PC-3 (cell line): ENCODE measurements around the gene HNF4A.

Source experiments
- EZH2 ChIP-seq: fragments of 300-600 bp; sonication (generic); IDR thresholded peaks from one replicate; pipeline ENCODE4 v1.6.1; 2017; ENCODE audit warnings: antibody characterized with exemption, mild to moderate bottlenecking, low read length; ENCODE audit not compliant: unreplicated experiment
- EZH2phosphoT487 ChIP-seq: fragments of 300-600 bp; sonication (generic); IDR thresholded peaks from 2 replicates; pipeline ENCODE4 v1.6.1; 2018; ENCODE audit warnings: mild to moderate bottlenecking, antibody characterized with exemption, low read length, borderline replicate concordance
- TF ChIP-seq, protein P1 (sequence below): fragments of 300-600 bp; sonication (generic); conservative IDR thresholded peaks from 2 replicates; pipeline ENCODE4 v1.5.1; 2017; ENCODE audit warnings: antibody characterized with exemption, low read depth, mild to moderate bottlenecking, low read length

DNA sequence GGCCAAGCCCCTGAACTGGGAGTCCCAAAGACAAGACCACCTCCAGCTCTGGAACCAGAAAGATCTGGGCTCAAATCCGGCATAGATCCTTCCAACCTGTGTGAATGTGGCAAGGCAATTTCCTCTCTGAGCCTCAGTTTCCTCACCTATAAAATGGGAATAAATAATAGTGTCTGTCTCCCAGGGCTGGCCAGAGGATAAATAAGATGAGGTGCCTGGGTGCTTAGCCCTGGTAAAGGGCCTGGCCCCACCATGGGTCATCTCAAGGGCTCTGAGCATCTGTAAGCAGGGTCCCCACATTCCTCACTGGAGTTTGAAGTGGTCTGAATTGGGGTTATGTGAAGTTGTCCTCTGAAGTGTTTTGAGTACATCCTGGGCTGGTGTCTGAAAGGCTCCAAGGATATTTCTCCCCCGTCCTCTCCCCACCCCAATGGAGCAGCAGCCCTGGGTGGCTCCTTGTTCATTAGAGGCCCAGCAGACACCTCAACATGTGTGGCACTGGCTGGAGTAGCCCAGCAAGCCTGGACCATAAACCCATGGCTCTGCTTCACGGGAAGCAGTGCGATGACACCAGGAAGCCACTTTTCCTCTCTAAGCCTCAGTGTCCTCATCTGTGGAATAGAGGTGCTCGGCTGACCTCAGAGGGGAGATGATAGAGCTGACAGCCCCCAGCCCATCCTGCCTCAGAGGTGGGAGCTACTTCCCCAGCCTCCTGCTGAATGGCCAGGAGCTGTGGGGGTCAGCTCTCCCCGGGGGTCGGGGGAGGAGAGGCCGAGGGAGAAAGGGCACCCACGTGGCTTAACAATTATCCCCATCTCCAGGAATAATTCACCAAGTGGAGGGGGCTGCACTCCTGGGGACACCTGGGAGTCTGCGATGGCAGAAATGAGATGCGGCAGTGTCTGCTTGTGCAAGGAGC lies 48.0 kb downstream of the HNF4A start:
- TF ChIP-seq EZH2phosphoT487 (no peak), EZH2 (no peak)
- TF ChIP-seq, protein P1, sequence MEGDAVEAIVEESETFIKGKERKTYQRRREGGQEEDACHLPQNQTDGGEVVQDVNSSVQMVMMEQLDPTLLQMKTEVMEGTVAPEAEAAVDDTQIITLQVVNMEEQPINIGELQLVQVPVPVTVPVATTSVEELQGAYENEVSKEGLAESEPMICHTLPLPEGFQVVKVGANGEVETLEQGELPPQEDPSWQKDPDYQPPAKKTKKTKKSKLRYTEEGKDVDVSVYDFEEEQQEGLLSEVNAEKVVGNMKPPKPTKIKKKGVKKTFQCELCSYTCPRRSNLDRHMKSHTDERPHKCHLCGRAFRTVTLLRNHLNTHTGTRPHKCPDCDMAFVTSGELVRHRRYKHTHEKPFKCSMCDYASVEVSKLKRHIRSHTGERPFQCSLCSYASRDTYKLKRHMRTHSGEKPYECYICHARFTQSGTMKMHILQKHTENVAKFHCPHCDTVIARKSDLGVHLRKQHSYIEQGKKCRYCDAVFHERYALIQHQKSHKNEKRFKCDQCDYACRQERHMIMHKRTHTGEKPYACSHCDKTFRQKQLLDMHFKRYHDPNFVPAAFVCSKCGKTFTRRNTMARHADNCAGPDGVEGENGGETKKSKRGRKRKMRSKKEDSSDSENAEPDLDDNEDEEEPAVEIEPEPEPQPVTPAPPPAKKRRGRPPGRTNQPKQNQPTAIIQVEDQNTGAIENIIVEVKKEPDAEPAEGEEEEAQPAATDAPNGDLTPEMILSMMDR: no peak
